CD4-positive, alpha-beta T cell treated with Interleukin-12 subunit alpha and Interleukin-12 subunit beta, for 1 hour (primary cell): ENCODE measurements around the gene SIK2.

Experiments
- DNase-seq: peaks from one replicate; pipeline ENCODE4 v3.0.0-alpha.2; 2020

SIK2 gene

DNA sequence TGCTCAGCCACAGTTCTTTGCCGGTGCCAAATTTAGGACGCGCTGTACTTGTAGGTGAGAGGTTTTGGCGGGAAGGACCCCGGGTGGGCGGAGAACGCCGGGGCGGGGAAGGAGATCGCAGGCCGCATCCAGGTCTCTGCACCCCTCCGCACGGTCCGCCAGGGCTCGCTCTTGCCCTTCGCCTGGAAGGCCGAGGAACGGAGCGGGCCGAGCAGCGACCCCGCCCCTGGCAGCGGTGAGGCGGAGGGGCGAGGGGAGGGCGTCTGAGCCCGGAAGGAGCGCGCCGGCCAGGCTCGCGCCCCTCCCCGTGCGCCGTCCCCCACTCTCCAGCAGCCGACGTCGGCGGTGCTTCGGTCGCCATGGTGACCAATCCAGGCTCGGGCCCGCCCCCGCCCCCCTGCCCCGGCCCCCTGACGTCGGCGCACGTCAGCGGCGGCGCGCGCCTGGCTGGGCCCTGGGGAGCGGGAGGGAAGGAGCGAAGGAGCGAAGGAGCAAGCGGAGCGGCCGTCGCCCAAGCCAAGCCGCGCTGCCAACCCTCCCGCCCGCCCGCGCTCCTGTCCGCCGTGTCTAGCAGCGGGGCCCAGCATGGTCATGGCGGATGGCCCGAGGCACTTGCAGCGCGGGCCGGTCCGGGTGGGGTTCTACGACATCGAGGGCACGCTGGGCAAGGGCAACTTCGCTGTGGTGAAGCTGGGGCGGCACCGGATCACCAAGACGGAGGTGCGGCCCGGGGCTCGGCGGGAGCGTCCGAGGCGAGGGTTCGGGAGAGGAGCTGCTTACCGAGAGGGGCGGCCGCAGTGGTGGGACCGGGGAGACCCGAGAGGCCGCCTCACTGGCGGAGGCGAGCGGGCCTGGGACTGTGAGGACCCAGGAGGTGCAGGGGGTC is at the start of gene SIK2:
SIK2 (plus strand) TSS at position 471 of the 886 bp plus-strand sequence; CDS start at position 586, 115 bp downstream.
- peak; percentile 93 for DNase-seq

- DNase-seq = no peak
Observed at GRCh38 chr11:111554532-111554931, 47.7 kb upstream of the SIK2 start.

GRCh38 chr11:111555255-111555654 is 47.0 kb upstream of the SIK2 start:
- no peak for DNase-seq

- no peak for DNase-seq
Observed at GRCh38 chr11:111557425-111558111, 44.7 kb upstream of the SIK2 start.

GRCh38 chr11:111559800-111560464 is 42.3 kb upstream of the SIK2 start:
- no peak for DNase-seq

DNA sequence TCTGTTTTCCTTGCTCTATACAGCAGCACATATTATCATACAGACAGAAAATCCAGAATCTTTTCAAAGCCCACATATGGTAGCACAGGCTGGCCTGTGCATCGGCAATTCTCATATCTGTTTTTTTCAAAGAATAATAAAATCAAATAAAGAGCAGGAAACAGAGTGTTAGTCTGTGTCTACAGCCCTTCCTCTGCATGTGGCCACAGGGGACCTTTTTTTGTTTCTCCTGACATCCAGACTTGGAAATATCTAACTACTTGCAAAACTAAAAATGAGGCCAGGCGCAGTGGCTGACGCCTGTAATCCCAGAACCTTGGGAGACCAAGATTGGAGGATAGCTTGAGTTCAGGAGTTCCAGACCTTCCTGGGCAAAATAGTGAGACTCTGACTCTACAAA is 41.4 kb upstream of the SIK2 start:
- no peak for DNase-seq

DNA sequence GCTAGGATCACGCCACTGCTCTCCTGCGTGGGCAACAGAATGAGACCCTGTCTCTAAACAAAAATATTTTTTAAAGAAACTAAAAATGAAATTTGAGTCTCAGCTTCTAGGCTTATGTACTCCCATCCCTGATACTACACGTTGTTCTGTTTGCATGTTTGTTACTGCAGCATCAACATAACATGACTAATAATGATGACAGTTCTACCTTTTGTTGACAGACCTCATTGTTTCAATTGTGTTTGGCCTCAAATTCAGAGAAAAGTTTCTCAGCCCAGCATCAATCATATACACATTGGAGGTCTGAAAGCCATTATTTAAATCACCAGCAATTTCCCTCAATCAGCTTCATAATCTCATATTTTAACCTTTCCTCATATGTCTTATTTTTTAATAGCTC is 40.9 kb upstream of the SIK2 start:
- no peak for DNase-seq

DNA sequence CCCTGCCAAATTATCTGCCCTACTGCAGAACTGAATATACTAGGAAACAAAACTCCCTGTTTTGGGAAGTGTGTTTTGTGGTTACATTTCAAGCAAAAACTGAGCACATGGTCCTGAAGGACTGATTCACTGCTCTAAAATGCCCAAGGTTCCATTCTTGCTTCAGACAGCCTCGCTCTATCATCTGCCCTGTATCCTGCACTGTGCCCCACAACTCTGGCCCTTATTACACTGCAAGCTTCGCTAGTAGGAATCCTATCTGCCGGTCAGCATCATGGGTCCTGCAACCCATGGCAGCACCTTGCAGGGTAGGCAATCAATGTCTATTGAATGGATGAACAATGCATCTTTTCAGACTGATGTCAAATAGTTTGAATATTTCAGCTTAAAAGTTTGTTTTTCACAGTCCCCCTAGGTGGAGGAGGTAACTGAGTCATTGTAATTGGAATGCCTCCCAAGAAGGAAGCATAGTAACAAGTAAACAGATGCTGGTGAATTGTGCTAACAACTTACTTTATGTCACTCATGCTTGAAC is 40.4 kb upstream of the SIK2 start:
- DNase-seq = no peak

DNA sequence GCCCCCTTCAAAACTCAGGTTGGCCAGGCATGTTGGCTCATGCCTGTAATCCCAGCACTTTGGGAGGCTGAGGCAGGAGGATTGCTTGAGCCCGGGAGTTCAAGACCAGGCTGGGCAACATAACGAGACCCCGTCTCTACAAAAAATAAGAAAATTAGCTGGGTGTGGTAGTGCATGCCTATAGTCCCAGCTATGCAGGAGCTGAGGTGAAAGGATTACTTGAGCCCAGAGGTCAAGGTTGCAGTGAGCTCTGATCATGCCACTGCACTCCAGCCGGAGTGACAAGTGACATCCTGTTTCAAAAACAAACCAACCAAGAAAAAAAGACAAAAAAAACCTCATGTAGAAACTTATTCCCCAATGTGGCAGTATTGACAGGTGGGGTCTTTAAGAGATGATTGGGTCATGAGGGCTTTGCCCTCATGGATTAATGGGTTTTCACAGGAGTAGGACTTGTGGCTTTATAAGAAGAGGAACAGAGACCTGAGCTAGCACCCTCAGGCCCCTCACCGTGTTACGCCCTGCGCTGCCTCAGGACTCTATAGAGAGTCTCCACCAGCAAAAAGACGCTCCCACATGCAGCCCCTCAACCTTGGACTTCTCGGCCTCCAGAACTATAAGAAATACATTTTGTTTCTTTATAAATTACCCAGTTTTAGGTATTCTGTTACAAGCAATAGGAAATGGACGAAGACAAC is 39.4 kb upstream of the SIK2 start:
- no peak for DNase-seq

DNA sequence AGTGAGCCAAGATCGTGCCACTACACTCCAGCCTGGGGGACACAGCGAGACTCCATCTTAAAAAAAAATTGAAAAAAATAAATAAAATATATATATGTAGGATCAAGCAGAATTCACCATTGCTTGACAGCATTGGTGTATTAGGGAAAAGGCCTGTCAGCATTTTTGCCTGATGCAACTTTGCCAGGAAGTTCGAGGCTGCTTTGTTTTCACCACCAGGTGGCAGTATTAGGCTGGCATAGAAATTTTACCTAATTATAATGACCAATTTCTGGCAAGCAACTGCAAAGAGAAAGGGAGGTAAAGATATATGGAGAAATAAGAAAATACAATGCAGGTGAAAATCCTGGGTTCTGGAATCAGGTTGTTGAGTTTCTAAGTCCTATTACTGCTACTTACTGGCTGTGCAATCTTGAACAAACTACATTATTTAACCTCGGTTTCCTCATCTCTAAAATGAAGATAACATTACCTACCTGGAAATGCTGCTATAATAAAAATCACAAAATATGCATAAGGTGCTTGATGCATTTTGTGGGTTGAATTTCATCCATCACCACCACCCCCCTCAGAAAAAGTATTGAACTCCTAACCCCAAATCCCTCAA is 37.0 kb upstream of the SIK2 start:
- peak; percentile 69 for DNase-seq

GRCh38 chr11:111566324-111566723 is 35.9 kb upstream of the SIK2 start:
- no peak for DNase-seq

DNA sequence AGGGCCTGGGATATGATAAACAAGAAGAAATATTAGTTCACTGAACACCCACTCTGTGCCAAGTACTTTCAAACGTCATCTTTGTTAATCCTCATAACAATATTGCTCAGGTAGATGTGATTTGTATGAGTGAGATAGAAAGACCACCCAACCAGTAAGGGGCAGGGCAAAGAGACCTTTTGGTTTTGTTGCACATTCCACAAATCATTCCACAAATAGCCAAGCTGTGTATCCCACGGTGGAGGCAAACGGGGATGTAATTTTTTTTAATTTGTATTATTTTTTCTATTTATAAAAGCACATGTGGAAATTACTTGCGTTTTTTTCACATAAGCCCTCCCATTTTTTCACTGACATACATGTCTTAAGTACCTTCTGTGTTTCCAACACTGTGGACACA is 32.8 kb upstream of the SIK2 start:
- DNase-seq = no peak

- DNase-seq = no peak
Observed at GRCh38 chr11:111570796-111571195, 31.5 kb upstream of the SIK2 start.

DNA sequence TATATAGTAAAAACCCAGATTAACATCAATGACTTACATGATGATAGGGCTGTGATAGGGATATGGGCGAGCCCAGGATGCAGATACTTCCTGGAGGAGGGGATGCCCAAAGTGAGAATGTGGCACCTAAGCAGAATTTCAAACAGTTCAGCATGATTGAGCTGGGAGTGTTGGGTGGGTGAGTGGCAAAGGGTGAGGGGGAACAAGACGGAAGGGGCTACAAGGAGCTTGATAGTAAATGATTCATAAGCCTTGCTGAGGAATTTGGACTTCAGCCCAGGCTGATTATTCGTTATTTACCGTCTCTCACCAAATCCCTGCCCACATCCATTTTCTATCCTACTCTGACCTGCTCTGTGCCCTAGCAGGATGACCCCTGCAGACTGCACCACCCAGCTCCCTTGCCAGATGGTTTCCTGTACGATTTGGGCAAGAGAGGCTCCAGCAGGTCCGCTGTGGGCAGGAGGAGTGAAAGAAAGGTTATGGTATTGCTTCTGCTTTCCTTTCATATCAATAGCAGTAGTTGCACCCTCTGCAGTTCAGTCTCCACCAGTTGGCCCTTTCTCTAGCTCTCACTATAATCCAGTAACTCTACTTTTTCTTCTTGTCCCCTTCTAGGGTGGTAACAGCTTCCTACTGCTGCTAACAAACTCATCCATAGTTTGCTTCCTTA is 30.3 kb upstream of the SIK2 start:
- DNase-seq = no peak

DNA sequence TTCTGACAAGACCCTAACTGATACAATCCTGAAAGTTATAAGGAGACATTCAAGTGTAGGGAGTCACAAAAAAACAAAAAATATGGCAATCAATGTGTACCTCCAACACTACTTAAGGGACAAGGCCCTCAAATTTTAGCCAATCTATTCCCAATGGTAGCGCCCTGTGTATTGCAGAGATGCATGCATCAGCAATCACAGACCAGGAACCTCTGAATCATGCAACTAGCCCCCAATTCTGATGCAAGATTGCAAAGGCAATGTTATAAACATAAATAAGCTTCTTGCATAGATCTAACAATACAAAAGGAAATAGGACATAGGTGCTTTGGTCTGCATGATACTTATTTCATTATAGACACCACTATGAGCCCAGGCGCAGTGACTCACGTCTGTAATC is 29.7 kb upstream of the SIK2 start:
- DNase-seq = no peak

DNA sequence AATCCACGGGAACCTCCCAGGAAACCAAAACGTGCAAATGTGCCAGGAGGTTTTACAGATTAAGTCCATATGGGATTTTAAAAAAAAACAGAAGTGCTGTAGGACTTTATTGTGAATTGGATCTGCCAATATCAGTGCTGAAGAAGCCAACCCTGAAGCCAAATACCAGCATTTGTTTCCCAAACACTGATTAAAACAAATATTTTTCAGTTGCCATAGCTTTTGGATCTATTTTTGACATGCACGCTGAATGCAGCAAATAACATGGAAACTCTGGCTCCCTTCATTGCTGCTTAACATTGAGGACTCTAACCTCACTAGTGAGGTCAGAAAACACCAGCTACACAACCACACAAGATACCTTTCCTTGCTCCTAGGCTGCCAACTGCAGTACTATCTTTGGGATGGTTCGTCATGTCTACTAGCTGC is 28.4 kb upstream of the SIK2 start:
- no peak for DNase-seq

GRCh38 chr11:111574373-111575225 is 27.6 kb upstream of the SIK2 start:
- DNase-seq = no peak

DNA sequence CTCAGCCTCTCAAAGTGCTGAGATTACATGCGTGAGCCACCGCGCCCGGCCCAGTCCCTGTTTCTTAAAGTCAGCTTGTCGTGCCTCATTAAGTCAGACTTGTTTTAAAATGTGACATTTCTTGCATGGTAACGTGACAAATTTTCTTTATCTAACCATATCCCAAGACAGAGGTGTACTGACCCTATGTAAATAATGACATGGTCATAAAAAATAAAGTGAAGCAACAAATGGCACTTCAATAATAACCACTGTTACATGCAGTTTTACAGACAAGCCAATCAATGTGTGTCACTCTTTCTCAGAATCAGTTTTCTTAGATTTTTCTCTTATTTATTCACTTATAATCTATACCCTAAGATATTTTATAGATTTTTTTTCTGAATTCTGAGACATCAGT is 26.5 kb upstream of the SIK2 start:
- no peak for DNase-seq

DNA sequence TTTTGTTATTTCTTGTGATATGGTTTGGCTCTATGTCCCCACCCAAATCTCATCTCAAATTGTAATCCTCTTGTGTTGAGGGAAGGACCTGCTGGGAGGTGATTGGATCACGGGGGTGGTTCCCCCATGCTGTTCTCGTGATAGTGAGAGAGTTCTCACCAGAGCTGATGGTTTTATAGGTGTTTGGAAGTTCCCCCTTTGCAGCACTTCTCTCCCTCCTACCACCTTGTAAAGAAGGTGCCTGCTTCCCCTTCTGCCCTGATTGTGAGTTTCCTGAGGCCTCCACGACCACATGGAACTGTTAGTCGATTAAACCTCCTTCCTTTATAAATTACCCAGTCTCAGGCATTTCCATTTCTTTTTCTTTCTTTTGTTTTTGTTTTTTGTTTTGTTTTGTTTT is 24.4 kb upstream of the SIK2 start:
- no peak for DNase-seq

DNA sequence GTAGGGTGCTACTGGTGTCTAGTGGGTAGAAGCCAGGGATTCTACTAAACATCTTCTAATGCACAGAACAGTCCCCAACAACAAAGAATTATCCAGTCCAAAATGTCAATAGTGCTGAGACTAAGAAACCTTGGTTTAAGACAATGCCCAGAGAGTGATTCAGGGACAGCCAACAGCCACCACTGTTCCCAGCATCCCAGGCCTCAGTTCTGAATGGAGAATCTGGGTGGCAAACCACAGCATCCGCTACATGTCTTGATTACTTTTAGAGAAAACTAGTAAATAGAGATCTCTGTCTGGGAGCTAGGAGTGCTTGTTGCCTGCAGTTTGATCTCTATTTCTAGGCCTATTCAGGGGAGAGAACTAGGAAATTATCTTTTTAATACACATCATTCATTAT is 20.9 kb upstream of the SIK2 start:
- DNase-seq = no peak

DNA sequence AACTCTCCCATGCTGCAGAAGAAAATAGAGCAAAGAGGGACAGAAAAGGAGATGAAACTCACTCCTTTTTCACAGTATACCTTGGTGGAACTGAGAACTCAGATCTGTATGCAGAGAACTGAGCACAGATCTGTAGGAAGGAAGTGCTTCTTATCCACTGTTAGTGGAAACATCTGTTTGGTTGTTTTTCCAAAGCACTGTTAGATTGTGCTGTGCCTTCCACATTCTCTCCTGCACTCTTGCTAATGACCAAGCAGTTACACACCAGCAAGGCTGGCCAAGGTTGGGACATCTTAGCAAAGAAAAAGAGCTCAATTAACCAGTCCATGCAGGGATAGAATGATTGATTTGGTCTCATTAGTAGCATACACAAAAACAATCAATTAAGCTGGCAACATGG is 20.1 kb upstream of the SIK2 start:
- no peak for DNase-seq
